Measurements from ENCODE around the gene HMGB3.
"Not testable (repeated sequence)": the region's sequence is repeated elsewhere in the genome, so short reads cannot be mapped to it uniquely, and the experiment has no call there.

HMGB3 gene

GRCh38 chrX:150980186-150980585 is 2.9 kb upstream of the HMGB3 start:
- no peak for DNase-seq

GRCh38 chrX:150980711-150981110 is 2.4 kb upstream of the HMGB3 start:
- DNase-seq = no peak

- DNase-seq = no peak
These were observed 824 bp upstream of the HMGB3 start for GRCh38 chrX:150982235-150982787.

- no peak for DNase-seq
These were observed 510 bp downstream of the HMGB3 start for GRCh38 chrX:150983521-150984168.

GRCh38 chrX:150984169-150984824 is 1.2 kb downstream of the HMGB3 start:
- no peak for DNase-seq

- DNase-seq = not testable (repeated sequence)
These were observed 4.6 kb downstream of the HMGB3 start for GRCh38 chrX:150987687-150988086.

GRCh38 chrX:150989420-150989819 is 6.3 kb downstream of the HMGB3 start:
- no peak for DNase-seq

- DNase-seq = no peak
These were observed 7.8 kb downstream of the HMGB3 start for GRCh38 chrX:150990910-150991309.

- DNase-seq = no peak
These were observed 17.8 kb downstream of the HMGB3 start for GRCh38 chrX:151000861-151001331.

GRCh38 chrX:151004085-151004484 is 20.9 kb downstream of the HMGB3 start:
- DNase-seq = no peak

- no peak for DNase-seq
These were observed 23.4 kb downstream of the HMGB3 start for GRCh38 chrX:151006410-151007109.

GRCh38 chrX:151009582-151009981 is 26.4 kb downstream of the HMGB3 start:
- no peak for DNase-seq

- DNase-seq = no peak
These were observed 30.1 kb downstream of the HMGB3 start for GRCh38 chrX:151013164-151013743.

- no peak for DNase-seq
These were observed 32.5 kb downstream of the HMGB3 start for GRCh38 chrX:151015684-151016083.

- no peak for DNase-seq
These were observed 36.7 kb downstream of the HMGB3 start for GRCh38 chrX:151019856-151020255.

- DNase-seq = no peak
These were observed 47.7 kb downstream of the HMGB3 start for GRCh38 chrX:151030845-151031244.

GRCh38 chrX:151031391-151031975 is 48.3 kb downstream of the HMGB3 start:
- DNase-seq = no peak

- DNase-seq = no peak
These were observed 56.2 kb downstream of the HMGB3 start for GRCh38 chrX:151039351-151039750.
